GM12873 (cell line): ENCODE measurements around the gene AOPEP.

Experiments
- TF ChIP-seq, protein P1 (sequence below): IDR thresholded peaks from 2 replicates; pipeline ENCODE4 v1.5.1; 2012; ENCODE audit warnings: low read depth, mild to moderate bottlenecking, moderate library complexity, low read length, control low read depth; ENCODE audit not compliant: insufficient read depth; ENCODE audit errors: missing control alignments

Gene AOPEP

GRCh38 chr9:94944626-94945025, 218.1 kb downstream of the AOPEP start:
- TF ChIP-seq, protein P1, sequence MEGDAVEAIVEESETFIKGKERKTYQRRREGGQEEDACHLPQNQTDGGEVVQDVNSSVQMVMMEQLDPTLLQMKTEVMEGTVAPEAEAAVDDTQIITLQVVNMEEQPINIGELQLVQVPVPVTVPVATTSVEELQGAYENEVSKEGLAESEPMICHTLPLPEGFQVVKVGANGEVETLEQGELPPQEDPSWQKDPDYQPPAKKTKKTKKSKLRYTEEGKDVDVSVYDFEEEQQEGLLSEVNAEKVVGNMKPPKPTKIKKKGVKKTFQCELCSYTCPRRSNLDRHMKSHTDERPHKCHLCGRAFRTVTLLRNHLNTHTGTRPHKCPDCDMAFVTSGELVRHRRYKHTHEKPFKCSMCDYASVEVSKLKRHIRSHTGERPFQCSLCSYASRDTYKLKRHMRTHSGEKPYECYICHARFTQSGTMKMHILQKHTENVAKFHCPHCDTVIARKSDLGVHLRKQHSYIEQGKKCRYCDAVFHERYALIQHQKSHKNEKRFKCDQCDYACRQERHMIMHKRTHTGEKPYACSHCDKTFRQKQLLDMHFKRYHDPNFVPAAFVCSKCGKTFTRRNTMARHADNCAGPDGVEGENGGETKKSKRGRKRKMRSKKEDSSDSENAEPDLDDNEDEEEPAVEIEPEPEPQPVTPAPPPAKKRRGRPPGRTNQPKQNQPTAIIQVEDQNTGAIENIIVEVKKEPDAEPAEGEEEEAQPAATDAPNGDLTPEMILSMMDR: no peak

- TF ChIP-seq, protein P1: no peak
These were observed 219.0 kb downstream of the AOPEP start for GRCh38 chr9:94945197-94946144.

GRCh38 chr9:94946256-94946655, 219.8 kb downstream of the AOPEP start:
- TF ChIP-seq, protein P1: no peak

DNA sequence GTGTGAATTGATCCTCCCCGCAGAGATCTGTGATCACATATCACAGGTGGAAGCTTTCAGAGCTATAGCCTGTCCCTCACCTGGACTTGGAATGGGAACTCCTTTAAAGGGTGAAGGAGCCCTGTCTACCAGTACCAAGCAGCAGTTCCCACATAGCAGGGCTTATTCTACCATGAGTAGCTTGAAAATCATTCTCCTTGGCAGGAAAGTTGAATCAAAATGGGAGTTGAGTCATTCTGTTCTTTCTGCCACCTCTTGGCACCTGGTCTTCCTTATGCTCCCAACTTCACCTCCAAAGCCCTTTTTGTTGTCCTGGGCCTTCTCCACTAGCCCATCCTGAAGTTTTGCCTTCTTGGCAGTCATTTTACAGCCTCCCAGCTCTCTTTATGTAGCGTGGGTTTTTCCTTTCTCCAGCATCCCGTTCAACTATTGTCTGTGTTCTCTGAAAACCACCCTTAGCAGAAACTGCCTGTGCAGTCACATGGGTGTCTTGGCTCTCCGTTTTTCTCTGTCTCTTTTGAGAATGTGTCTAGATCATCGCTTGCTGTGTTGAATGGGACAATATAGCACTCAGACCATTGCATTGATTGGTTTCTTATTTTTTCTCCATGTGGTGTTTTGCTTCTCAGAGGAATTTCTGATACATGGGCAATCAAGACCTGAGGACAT, 222.2 kb downstream of the AOPEP start:
- TF ChIP-seq, protein P1: no peak

DNA sequence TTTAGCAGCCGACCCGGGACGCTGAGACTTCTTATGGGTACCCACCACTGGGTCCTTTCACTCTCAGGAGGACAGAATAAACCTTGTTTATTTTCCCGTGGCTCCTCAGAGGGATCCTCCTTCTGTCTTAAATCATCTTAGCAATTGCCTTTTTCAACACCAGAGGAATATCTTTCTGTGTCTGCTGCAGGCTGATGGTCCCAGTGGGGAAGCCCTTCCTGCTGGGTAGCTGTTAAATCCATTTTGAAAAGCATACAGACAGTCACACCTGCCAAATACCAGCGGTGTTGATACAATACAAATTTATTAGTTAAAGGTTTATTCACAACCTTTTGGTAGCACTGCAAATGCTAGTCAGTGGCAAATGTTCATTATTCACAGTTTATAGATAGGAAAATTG, 222.9 kb downstream of the AOPEP start:
- TF ChIP-seq, protein P1: no peak

GRCh38 chr9:94950040-94950578, 223.6 kb downstream of the AOPEP start:
- TF ChIP-seq, protein P1: no peak
